Fibroblast of the conjunctiva (primary cell): Measurements from ENCODE around the gene CARD18.
"Not testable (repeated sequence)": the region's sequence is repeated elsewhere in the genome, so short reads cannot be mapped to it uniquely, and the experiment has no call there.

ENCODE experiments used
- DNase-seq: peaks from one replicate; pipeline ENCODE4 v3.0.0-alpha.2; 2010; ENCODE audit warnings: low read depth

The CARD18 gene

DNA sequence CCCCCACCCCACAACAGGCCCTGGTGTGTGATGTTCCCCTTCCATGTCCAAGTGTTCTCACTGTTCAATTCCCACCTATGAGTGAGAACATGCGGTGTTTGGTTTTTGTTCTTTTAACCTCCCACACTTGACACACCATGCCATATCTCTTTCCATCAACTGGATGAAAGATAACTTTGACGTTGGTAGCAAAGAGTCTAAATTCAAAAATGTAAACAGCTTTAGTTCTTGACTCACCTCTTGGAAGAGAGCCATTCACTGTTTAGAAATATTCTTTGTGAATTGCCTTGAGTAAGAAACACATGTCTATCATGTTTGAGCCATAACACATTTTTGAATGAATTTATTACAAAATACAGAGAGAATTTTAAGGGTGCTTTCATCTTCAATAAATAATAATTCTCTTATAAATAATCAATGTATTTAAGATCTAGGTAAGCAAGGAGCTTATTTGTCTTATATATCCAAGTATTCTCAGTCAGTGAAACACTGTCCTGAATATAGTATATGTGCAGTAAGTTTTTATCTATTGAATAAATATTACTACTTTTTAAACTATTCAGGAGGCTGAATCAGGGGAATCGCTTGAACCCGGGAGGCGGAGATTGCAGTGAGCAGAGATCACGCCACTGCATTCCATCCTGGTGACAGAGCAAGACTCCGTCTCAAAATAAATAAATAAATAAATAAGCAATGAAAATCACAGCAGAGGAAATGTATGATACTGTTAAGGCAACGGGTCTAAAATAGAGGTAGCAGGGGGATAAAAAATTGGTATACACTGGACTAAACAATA is 6.7 kb downstream of the CARD18 start:
- peak; percentile 47 for DNase-seq

DNA sequence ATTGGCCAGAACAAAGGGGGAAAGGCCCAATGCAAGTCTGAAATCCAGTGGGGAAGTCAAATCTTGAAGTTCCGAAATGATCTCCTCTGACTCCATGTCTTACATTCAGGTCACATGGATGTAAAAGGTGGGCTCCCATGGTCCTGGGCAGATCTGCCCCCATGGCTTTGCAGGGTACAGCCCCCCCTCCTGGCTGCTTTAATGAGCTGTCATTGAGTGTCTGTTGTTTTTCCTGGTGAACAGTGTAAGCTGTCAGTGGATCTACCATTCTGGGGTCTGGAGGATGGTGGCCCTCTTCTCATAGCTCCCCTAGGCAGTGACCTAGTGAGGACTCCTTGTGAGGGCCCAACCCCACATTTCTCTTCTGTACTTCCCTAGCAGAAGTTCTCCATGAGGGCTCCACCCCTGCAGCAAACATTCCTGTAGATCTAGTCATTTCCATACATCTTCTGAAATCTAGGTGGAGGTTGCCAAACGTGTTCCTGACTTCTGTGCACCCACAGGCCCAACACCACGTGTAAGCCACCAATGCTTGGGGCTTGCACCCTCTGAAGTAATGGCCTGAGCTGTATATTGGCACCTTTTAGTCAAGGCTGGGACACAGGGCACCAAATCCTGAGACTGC is 9.3 kb downstream of the CARD18 start:
- no peak for DNase-seq

DNA sequence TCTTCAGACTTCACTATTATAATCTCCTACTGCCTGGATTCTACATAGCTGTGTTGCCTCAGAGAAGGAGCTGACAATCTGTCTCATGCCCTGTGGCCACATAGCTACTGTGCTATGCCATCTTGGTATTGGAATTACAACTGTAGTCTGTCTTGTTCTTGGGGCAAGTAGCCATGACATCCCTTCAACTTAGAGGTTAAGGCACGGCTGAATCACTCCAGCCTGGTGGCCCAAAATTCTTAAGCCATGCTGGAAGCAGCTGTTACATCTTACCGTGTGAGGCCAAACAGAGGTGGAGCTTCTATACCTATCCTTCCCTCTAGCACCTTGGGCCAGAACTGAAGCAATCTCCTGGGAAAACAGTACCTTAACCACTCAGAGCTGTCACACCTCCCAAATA is 14.8 kb downstream of the CARD18 start:
- DNase-seq = no peak

DNA sequence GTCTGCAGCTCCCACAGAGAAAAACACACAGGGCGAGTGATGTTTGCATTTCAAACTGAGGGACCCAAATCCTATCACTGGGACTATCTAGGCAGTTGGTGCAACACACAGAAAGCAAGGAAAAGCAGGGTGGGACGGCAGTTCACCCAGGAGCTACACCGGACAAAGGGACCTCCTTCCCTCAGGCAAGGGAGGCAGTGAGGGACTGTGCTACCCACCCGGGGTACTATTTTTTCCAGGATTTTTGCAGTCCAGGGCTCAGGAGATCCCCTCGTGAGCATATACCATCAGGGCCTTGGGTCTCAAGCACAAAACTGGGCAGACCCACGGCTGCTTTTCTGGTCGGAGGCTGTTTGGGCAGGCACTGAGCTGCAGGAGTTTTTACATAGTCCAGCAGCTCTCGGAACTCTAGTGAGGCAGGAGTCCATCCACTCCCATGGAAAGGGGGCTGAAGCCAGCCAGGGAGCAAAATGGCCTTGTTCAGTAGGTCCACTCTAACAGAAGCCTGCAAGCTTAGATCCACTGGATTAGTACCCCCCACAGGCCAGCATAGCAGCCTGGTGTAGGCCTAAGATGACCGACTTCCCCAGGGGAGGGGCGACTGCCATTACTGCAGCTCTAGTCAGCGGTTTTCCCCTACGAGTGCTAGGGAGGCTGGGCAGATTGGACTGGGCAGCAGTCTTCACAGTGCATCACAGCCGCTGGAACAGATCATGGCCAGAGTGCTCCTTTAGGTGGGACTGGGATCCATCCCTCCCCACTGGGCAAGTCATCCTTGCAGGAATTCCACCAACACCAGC is 28.2 kb downstream of the CARD18 start:
- no peak for DNase-seq

DNA sequence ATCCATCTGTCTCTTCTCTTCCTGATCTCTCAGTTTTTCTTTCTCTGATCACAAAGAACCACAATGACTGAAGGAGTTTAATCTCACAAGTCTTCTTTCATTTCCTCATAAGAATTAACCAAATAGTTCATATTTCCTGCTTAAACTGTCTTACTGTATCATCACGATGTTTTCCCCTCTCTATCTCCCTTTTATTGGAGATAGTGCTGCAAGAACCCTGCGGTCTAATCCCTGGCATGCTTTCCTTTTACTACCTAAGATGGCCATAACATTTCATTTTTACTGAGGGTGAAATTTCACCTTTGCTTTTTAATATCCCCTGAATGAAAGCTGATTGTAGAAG is 28.9 kb downstream of the CARD18 start:
- DNase-seq = no peak

DNA sequence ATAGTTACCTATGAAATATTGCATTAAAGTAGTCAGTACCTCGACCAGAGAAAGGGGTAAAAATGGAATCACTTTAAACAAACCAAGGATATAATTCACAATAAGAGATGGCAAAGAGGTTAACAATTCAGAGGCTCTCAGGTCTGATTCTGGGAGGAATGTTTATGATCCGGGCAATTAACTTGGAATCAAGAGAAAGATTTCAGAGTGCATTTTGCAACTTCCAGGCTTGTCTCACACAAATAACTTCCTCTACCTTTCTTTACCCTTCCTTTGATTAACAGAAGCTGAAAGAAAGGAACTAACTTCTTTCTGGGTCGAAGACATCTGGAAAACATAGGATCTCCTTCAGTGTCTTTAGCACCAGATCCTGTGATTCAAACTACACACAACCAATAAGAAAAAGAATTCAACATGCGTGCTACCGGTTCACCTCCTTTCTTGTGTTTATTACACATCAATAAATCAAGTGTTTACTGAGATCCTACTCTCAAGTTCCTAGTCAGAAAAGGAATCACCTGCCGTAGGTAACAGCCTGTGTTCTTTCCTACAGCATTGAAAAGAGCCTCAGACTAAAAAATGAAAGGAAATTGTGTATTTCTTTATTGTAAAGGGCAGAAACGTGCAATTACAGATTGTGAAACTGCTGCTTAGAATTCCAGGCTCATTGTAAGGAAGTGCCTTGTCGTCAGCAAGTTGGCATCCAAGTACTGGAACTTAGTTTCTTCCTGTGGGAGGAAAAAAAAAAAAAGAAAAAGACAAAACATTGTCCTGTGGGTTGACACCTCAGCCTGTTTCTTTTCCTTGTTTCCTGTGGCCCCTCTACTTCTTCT is 29.5 kb downstream of the CARD18 start:
- no peak for DNase-seq

DNA sequence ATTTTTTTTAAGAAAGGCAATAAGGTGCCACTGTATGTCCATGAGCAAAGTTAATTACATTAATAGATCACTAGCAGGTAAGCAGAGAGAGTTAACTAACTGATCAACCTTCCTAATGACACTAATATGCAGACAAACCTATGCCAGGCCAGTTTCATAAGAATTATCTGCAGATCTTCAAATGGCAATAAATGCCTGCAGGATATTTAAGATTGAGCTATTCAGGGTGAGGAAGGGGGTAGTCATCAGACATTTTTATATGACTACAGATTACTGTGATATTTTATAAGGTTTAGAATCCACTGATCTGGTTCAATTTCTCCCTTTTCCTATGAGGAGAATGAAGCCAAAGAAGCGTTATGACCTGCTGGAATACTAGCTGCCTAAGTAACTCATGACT is 30.2 kb downstream of the CARD18 start:
- no peak for DNase-seq

DNA sequence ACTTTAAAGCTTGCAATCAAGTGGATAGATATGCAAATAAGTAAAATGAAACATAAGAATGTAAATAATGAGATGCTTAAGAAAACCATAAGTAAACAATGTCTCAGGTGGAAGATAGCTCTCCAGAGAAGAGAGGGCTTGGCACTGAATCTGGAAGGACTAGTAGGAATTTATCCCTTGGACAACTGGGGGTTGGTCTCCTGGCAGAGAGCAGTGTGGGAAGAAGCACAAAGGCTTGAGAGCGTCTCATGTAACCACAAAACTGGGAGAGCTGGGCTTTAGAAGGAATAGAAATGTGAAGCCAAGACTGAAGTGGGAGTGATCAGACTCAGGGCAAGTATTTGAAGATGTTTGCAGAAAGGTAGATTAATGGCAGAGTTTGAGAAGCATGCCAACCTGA is 31.3 kb downstream of the CARD18 start:
- DNase-seq = no peak

DNA sequence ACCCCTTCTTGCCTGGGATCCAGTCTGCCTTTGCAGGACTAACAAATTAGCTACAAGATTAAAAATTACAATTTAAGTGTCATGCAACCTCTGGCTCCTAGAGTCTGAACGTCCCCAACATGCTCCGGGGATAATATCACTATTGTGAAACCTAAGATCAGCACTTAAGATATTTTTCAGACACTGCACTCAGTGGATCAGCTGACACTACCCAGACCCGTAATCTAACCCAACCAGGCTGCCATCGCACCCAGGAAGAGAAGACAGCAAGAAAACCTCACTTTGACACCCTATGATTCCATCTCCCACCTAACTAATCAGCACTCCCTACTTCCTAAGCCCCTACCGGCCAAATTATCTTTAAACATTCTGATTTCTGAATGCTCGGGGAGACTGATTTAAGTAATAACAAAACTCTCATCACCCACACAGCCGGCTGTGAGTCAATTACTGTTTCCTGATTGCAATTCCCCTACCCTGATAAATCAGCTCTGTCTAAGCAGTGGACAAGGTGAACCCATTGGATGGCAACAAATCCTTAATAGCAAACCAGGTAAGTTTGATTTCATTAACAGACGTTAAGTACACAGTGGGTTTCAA is 32.2 kb downstream of the CARD18 start:
- not testable (repeated sequence) for DNase-seq

DNA sequence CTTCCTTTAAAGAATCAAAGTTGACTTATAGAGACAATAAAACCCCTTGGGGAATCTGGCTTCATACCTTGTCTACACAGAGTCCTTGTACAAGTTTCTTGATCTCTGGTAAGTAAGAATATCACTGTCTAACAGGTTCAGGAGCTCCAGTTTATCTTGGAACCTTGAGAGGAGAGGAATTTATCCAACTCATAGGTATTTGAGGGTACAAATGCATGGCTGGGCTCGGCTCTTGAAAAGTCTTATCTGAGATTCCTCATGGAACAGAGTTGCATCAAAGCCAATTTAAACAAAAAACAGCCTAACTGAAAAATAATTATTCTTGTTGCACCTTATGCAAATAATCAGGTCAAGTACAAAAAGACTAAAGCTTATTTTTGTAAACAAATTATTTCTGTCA is 33.4 kb downstream of the CARD18 start:
- DNase-seq = no peak

DNA sequence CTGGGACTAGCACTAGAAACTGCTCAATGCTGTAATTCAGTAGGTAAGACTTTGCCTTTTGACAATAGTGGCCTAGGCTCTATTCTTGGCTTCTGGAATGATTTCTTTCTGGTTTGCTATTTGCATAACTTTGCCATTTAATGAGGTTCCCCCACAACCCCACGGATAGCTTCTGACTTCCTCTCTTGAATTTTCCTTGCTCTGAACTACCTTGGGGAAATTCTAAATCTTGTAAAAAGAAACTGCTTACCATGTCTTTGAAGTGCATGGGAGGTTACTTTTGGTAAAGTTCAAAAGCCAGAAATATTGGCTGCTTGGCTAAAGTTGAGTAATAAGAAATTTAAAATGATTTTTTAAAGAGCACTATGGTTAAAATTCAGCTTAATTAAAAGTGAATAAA is 35.3 kb downstream of the CARD18 start:
- no peak for DNase-seq

DNA sequence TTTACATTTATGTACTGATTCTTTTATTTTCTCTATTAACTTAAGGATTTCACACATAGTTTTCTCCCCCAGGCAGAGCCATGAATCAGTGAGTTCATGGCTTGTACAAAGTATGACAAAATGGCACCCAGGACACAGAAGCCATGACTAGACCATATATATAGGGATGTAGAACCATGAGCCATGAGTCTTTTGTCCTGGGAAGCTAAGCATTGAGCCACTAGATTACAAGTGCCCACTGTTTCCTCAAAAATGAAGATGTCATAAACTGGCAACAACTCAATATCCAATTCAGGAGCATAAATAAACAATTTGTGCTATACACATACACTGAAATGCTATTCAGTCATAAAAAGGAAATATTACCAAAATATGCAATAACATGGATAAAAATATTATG is 36.2 kb downstream of the CARD18 start:
- DNase-seq = no peak

DNA sequence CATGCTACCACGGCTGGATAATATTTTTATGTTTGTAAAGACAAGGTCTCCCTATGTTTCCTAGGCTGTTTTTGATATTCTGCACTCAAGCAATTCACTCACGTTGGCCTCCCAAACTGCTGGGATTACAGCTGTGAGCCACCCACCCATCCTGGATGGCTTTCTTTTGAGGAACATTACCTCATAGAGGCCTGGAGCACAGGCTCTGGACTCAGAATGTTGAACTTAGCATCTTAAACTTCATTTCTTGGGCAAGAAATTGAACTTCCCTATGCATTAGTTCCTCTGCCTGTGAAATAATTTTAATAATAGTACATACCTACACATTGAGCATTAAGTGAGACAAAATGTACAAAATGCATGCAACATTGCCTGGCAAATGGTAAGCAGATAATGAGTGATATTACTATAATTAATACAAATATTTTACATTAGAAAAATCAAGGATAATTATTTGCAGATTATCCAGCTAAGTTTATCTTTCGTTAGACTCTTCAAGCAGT is 37.4 kb downstream of the CARD18 start:
- DNase-seq = not testable (repeated sequence)

DNA sequence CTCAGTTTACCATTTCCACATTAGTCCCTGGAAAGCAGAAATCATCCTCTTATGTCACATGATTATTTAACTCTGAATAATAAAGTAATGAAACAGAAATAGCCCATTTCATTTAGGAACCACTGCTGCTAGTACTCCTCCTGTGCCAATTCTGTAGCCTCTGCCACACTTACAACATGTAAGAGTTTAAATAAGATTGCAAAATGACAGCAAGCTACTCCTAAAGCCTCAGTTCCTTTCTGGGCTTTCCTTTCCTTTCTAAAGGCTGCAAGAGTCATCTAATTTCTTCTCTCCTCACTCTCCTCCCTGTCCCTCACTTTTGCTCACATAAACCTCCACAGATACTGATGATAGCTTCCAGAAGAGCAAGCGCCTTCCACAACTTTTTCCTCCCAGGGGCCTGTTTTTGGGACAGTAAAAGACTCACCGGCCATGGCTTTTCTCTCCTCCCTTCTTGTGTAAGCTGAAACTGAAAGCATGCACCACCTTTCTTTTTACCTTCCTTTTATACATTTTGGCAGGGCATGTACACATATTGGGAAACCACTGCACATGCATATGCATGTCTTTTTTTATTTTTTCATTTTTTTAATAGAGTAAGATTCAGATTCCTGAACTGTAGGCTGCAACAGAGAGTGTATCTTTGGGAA is 38.5 kb downstream of the CARD18 start:
- no peak for DNase-seq

DNA sequence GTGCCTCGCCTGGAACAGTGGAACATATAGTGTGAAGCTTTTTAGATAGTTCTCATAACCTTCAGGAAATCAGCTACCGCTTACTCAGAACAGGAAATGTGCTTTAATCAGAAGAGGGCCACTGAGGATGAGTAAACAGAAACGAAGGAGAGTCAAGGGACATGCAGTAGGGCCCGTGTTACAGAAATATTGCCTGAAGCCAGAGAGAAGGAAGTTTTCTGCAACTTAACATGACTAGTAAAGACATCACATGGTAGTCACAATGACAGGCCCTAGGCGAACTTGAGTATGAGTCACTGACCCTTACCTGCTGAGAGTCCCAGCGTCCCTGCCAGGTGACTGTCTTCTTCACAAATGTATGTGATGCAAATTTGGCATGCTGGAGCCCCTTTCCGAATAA is 39.4 kb downstream of the CARD18 start:
- DNase-seq = no peak

DNA sequence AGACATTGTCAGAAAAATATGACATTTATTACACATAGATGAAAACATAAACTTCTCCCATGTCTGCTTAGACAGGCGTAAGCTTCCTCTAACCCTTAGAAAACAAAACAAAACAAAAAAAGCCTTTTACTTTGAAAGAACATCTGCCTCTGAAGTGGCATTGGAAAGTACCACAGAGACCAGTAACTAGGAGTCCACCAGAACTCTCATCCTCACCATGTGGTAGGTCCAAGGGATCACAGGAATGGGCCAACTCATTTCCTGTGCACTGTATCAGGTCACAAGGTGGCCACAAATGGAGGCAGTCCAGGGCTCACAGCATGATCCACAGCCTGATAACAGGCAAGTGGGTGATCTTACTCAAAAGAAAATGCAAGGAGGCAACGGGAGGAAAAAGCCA is 40.0 kb downstream of the CARD18 start:
- not testable (repeated sequence) for DNase-seq

DNA sequence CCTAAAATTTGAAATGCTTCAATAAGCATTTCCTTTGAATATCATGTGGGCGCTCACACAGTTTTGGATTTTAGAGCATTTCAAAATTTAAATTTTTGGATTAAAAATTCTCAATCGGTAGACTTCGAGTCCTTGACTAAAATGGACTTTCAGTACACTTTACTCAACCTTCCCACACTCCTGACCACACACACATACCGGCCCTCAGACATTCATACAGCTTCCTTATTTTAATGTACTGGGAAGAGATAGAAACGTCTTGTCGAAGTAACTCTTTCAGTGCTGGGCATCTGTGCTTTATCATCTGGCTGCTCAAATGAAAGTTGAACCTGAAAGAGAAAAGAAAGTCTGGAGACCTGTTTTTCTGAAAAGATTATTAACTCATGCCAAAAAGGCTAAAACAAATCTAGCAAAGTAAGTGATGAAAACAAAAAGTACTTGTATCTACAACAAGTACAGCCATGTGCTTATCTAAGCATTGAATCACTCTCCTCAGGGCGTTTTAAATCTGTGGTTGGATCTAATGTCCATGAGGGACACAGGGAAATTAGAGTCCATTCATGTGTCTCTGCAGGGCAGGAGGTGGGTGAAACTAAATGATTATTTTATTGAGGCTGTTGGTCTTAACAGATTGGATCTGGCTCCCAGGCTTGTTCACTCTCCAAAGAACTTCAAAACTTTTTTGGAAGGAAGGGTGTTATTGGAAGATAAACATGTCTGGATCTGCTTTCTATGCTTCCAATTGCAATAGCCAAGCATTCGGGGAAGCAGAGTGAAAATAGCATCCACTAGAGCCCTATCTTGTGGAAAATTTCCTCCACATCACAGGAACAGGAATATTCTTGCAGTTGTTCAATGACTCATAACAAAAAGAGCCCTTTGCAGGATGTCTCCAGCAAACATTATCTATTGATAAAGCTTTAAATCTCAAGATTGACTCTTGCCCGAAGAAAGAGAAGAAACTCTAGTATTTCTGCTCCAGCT is 47.0 kb downstream of the CARD18 start:
- peak; percentile 8 for DNase-seq
